ENCODE results near the gene AXIN1. TPM values are rescaled to one million over a fixed set of nuclear protein-coding genes. Genes with fewer than 3 reads are reported as not detected.
"Not testable (repeated sequence)": the region's sequence is repeated elsewhere in the genome, so short reads cannot be mapped to it uniquely, and the experiment has no call there.

The AXIN1 gene
- total RNA-seq, 1 donor from 2014 or later, result 13.6 TPM

DNA sequence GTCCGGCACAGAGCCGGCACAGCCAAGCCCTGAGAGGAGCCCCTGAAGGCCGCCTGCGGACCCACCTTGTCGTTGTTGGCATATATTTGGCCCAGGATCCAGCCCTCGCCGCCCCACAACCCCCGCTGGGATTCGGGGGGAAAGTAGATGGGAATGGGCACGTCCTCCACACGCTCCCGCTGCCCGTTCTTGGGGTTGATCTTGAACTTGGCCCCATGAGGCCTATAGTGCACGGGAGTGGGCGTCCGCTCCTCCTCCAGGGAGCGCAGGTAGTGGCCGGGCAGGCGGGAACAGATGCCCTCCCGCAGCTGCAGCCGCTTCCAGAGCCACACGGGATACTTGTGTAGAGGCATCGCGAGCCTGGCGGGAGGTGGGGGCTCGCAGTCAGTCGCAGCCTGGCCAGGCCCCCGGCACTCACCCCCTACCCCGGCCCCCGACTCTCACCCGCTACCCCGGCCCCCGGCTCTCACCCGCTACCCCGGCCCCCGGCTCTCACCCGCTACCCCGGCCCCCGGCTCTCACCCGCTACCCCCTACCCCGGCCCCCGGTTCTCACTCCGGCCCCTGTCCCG, 17.4 kb upstream of the AXIN1 start:
- DNase-seq (ENCODE audit: low read depth in 2 of 2), result no peak

- no peak for DNase-seq (ENCODE audit: low read depth in 2 of 2)
Observed at GRCh38 chr16:369275-369865, 16.8 kb upstream of the AXIN1 start.

DNA sequence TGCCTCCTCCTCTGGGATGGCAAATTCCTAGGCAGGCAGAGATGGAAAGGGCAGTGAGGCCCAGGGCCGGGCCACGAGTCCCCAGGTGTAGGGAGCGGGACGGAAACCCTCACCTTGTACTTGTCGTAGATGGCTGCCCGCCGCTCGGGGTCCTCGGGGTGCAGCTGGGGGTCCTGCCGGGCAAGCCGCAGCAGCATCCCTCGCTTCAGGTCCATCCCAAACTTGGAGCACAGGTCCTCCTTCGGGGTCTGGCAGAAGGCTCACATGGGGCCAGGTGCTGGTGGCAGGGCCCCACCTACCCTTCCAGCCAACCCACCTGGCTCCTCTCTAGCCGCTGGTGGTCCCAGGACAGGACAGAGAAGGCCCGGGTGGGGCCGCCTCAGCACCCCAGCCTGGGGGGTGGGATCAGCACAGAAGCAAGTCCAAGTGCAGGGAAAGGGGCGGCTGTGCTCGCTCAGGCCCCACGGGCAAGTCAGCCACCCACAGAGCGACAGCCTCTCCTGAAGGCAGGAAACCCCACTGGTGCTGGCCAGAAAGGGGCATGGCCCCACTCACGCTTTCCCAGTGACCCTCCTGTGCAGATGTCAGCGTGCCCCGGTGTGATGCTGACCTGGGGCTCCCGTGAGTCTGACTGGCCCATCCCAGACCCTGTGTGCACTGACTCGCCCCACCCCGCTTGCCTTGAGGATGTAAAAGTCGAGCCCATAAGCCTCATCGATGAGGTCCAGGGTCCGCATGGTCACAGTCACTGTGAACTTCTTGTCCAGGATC, 16.1 kb upstream of the AXIN1 start:
- DNase-seq (ENCODE audit: low read depth in 2 of 2), result no peak

- no peak for DNase-seq (ENCODE audit: low read depth in 2 of 2)
Observed at GRCh38 chr16:367333-367903, 14.9 kb upstream of the AXIN1 start.

DNA sequence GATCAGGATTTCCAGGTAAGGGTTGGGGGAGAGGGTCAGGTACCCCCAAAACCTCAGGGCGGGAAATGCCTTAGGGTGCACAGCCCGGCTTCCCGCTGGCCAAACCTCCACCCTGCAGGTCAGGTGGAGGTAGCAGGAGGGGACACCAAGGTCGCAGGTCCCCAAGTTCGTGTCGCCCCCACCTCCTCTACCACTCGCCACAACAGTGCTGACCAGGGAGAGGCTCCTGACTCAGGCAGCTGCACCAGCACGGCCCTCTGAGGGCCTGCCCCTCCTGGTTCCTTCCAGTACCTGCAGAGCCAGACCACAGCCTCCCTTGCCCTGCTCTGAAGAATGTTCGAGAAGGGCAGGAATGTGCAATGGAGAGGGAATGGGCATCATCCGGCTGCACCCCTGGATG, 14.0 kb upstream of the AXIN1 start:
- DNase-seq (ENCODE audit: low read depth in 2 of 2), result no peak

DNA sequence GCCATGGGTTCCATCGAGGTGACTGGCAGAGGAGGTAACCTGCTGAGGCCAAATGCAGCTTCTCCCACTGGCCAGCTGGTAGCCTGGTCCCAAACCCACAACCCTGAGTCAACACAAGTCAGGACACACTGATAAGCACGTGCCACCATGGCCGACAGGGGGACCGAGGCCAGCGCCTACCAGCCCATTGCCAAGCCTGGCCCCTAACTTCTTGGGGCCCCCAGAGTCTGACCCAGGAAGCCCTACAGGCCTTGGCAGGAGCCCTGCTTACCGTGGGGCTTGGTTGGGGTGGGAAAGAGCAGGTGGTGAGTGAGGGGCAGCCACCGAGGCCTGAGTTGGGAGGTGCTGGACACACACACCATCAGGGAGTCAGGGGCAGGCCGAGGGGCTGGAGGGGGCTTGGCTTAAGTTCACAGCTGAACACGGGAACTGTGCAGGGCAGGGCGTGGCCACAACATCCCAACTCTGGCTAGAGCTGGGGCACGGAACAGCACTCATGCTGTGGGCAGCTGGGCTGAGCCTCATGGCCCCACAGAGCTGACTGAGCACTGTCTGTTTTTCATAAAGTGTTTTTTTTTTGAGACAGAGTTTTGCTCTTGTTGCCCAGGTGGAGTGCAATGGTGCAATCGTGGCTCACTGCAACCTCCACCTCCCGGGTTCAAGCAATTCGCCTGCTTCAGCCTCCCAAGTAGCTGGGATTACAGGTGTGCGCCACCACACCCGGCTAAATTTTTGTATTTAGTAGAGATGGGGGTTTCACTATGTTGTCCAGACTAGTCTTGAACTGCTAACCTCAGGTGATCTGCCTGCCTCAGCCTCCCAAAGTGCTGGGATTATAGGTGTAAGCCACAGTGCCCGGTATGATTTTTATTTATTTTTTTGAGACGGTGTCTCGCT, 12.3 kb upstream of the AXIN1 start:
- no peak for DNase-seq (ENCODE audit: low read depth in 2 of 2)

- DNase-seq (ENCODE audit: low read depth in 2 of 2), result no peak
Observed at GRCh38 chr16:363766-364490, 11.4 kb upstream of the AXIN1 start.

- DNase-seq (ENCODE audit: low read depth in 2 of 2), result no peak
Observed at GRCh38 chr16:363110-363765, 10.7 kb upstream of the AXIN1 start.

- DNase-seq (ENCODE audit: low read depth in 2 of 2), result not testable (repeated sequence)
Observed at GRCh38 chr16:362702-362999, 10.1 kb upstream of the AXIN1 start.

- peak; percentile 55 to 79 for DNase-seq (ENCODE audit: low read depth in 2 of 2)
Observed at GRCh38 chr16:361872-362701, 9.6 kb upstream of the AXIN1 start.

DNA sequence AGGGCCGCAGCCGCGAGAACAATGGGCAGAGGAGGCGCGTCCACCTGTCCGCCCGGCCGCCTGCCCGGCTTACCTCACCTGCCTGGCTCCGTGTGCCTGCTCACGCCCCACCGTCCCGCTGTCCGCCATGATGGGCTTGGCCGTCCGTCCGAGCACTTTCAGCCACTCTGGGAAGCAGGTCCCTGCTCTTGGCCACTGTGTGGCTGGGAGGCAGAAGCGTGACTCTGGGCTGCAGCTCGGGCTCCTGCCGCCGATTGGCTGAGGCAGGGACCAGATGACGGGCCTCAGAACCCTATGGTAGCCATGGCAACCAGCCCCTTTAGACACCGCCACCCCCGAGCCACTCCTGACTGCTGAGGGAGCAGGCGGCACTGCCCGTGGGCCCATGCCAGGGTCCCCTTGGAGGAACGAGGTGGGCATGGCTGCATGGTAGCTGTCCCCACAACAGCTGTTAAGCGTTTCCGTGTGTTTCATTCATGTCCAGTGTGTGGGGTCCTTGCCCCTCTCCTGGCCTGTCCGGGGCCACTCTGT, 8.9 kb upstream of the AXIN1 start:
- DNase-seq (ENCODE audit: low read depth in 2 of 2), result no peak

- DNase-seq (ENCODE audit: low read depth in 2 of 2), result no peak
Observed at GRCh38 chr16:360698-361336, 8.3 kb upstream of the AXIN1 start.

DNA sequence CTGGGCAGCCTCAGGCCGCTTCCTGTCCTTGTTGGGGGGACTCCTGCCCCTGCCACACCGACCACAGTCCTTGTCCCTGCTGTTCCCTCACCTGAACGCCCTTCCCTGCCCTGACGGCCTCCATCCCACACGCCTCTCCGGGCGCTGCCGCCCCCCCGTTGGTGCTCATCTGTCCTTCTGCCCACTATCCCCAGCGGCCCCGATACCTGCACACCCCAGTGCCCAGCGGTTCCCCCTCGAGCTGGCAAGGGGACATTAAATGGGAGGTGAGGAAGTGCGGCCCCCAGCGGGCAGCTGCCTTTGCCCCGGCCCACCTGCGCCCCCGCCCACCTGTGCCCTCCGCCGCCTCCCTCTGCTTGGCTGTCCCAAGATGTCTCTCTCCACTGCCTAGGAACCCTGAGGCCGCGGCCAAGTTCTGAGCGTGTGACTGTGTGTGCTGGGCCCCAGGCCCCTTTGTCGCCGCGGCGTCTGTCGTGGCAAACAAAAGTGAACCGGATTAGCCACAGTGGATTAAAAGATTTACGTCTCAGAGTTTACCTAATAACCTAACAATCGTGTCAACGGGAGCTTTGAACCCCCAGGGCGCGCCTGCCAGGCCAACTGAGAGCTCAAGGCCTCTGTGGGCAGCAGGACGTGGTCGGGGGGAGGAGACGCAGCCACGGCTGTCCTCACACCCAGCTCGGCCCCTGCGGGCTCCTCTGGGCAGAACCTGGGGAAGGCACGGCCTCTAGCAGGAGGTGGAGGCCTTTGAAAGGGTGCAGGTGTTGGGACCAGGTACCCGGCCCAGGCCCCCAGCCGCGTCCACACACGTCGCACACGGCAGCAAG, 7.6 kb upstream of the AXIN1 start:
- no peak for DNase-seq (ENCODE audit: low read depth in 2 of 2)

- DNase-seq (ENCODE audit: low read depth in 2 of 2), result no peak
Observed at GRCh38 chr16:359067-359763, 6.7 kb upstream of the AXIN1 start.

- DNase-seq (ENCODE audit: low read depth in 2 of 2), result no peak
Observed at GRCh38 chr16:356741-357140, 4.2 kb upstream of the AXIN1 start.

DNA sequence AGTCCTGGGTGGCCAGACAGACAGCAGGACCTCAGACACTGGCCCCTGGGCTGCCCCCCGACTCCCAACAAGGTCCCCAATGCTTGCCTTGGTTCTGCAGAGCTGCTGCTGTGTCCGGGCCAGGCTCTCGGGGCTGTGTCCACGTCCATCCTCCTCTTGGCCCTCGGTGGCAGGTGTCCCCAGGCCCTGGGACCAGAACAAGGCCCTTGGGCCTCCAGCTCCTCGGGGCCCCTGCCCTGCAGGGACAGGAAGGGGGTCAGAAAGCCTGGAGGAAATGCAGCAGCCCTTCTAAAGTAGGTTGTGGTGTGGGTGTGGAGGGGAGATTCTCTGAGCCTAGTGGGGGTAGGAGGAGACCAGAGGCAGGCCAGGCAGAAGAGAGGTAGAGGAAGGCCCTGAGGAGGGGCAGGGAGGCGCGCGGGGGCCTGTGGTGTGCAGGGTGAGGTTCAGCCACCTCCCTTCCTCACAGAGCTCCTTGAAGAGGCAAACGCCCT, 2.5 kb upstream of the AXIN1 start:
- no peak for DNase-seq (ENCODE audit: low read depth in 2 of 2)

- DNase-seq (ENCODE audit: low read depth in 2 of 2), result no peak
Observed at GRCh38 chr16:354291-354881, 1.9 kb upstream of the AXIN1 start.

Measured in dermis microvascular lymphatic vessel endothelial cell (primary cell).